A673 (cell line): ENCODE measurements around the gene NLGN1. TPM values are rescaled to one million over a fixed set of nuclear protein-coding genes. Genes with fewer than 3 reads are reported as not detected.

Source experiments
- BruUV-seq: library from RNA; stranded (reverse); fragments of 400-500 nt; replicated peaks from 2 replicates; lab custom pipeline; 2021; lab: Mats Ljungman, UMichigan
- CTCF ChIA-PET: fragments of 300-600 bp; sonication (Branson Sonifier 250); formaldehyde crosslinking; loops from one replicate; lab custom pipeline; 2022; ENCODE audit warnings: antibody characterized with exemption; lab: Charles Lee
- POLR2A ChIA-PET: fragments of 300-600 bp; sonication (Branson Sonifier 250); formaldehyde crosslinking; loops from one replicate; lab custom pipeline; 2022; ENCODE audit warnings: antibody characterized with exemption; ENCODE audit not compliant: low non-redundant PET; lab: Charles Lee
- DNase-seq: peaks from one replicate; pipeline ENCODE4 v3.0.0-alpha.2; 2015; ENCODE audit warnings: low spot score
- H3K27ac ChIP-seq: fragments of 200-600 bp; sonication (generic); 2 replicates; pipeline ENCODE4 v1.5.1; 2016; ENCODE audit warnings: mixed run types, low read depth, mild to moderate bottlenecking, mixed read lengths, antibody characterized with exemption, low read length; ENCODE audit not compliant: poor library complexity, severe bottlenecking
- H3K27me3 ChIP-seq: fragments of 200-600 bp; sonication (generic); replicated peaks from 2 replicates; pipeline ENCODE4 v1.6.1; 2017; ENCODE audit warnings: mixed run types, low read depth, mild to moderate bottlenecking, mixed read lengths, antibody characterized with exemption, low read length; ENCODE audit not compliant: insufficient read depth, poor library complexity
- H3K36me3 ChIP-seq: fragments of 200-600 bp; sonication (generic); 2 replicates; pipeline ENCODE4 v1.6.1; 2016; ENCODE audit warnings: mixed run types, mild to moderate bottlenecking, mixed read lengths, antibody characterized with exemption, low read length; ENCODE audit not compliant: insufficient read depth, poor library complexity, severe bottlenecking
- H3K4me1 ChIP-seq: fragments of 200-600 bp; sonication (generic); 2 replicates; pipeline ENCODE4 v1.6.1; 2017; ENCODE audit warnings: mixed run types, mild to moderate bottlenecking, mixed read lengths, antibody characterized with exemption, low read length; ENCODE audit not compliant: insufficient read depth, poor library complexity, severe bottlenecking
- H3K4me3 ChIP-seq: fragments of 200-600 bp; sonication (generic); 2 replicates; pipeline ENCODE4 v1.5.1; 2016; ENCODE audit warnings: low read depth, mixed run types, mild to moderate bottlenecking, mixed read lengths, low read length; ENCODE audit not compliant: poor library complexity, severe bottlenecking
- H3K9me3 ChIP-seq: fragments of 200-600 bp; sonication (generic); 2 replicates; pipeline ENCODE4 v1.6.1; 2016; ENCODE audit warnings: mixed run types, low read depth, mild to moderate bottlenecking, mixed read lengths, antibody characterized with exemption, low read length; ENCODE audit not compliant: poor library complexity, severe bottlenecking
- EZH2 ChIP-seq: fragments of 200-600 bp; sonication (generic); IDR thresholded peaks from 2 replicates; pipeline ENCODE4 v1.6.1; 2017; ENCODE audit warnings: borderline replicate concordance, low read depth, mild to moderate bottlenecking, mixed read lengths, antibody characterized with exemption, low read length; ENCODE audit not compliant: poor library complexity, severe bottlenecking
- intact Hi-C: fragments of 100-400 bp; cut with micrococcal nuclease; formaldehyde crosslinking; loops from one replicate; pipeline ENCODE4 v1.10.0; 2022; ENCODE audit not compliant: unreplicated experiment
- total RNA-seq: library from RNA; stranded (reverse); gene quantifications from 2 replicates; pipeline ENCODE4 v1.2.3, GENCODE V29; 2021
- TF ChIP-seq, protein P1 (sequence below): fragments of 300-800, 200-600 bp; sonication (generic); conservative IDR thresholded peaks from 2 replicates; pipeline ENCODE4 v1.5.1; 2017; ENCODE audit warnings: low read depth, mild to moderate bottlenecking, antibody characterized with exemption, low read length, moderate library complexity, mixed read lengths

NLGN1 gene
- total RNA-seq, 1 experiment from 2014 or later, result 0.39 TPM

DNA sequence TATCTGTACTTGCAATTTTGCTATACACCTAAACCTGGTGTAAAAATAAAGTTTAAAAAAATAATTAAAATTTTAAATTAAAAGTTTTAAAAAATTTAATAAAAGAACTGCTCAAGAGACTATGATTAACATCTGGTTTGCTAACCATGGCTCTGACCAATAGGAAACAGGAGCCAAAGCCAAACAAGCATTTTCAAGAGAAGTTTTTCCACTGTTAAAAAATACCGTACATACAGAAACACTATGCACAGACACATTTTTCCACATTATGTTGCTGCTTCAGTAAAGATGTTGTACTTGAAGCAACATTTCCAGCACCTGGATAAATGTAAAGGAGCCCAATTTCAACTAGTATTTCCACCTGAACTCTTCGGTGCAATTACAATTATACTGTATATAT, 917.7 kb downstream of the NLGN1 start:
- Histone ChIP-seq H3K36me3 (no peaks in the 10 kb centered on the region), H3K27ac (no peak overlapping the region), H3K27me3 (no peaks in the 10 kb centered on the region), H3K4me3 (no peak overlapping the region), H3K4me1 (no peaks in the 10 kb centered on the region), H3K9me3 (no peaks in the 10 kb centered on the region)
- CTCF ChIA-PET, result no interaction called here
- intact Hi-C loops, result no loop called here
- DNase-seq, result no peak
- BruUV-seq, result no TSS peak
- TF ChIP-seq, protein P1, sequence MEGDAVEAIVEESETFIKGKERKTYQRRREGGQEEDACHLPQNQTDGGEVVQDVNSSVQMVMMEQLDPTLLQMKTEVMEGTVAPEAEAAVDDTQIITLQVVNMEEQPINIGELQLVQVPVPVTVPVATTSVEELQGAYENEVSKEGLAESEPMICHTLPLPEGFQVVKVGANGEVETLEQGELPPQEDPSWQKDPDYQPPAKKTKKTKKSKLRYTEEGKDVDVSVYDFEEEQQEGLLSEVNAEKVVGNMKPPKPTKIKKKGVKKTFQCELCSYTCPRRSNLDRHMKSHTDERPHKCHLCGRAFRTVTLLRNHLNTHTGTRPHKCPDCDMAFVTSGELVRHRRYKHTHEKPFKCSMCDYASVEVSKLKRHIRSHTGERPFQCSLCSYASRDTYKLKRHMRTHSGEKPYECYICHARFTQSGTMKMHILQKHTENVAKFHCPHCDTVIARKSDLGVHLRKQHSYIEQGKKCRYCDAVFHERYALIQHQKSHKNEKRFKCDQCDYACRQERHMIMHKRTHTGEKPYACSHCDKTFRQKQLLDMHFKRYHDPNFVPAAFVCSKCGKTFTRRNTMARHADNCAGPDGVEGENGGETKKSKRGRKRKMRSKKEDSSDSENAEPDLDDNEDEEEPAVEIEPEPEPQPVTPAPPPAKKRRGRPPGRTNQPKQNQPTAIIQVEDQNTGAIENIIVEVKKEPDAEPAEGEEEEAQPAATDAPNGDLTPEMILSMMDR, result no peak
- TF ChIP-seq EZH2, result no peak
- POLR2A ChIA-PET, result no interaction called here

DNA sequence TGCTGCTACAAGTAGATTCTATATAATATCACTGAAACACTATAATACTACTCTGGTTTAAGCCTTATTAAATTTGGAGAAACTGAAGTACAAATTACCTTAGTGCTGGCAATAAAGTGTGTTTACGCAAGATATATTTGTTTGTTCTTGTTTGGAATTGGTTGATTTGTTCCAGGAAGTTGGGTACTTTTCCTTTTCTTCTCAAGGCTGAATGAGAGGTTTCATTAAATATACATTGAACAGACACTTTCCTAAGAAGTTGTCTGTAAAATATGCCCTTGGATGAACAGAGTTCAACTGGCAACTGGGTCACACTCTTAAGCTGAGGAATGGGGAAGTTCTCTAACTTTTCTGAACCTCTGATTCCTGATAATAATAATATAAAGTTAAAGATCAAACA, 919.5 kb downstream of the NLGN1 start:
- Histone ChIP-seq H3K27me3 (no peaks in the 10 kb centered on the region), H3K36me3 (no peaks in the 10 kb centered on the region), H3K27ac (no peak overlapping the region), H3K4me1 (no peaks in the 10 kb centered on the region), H3K4me3 (no peak overlapping the region), H3K9me3 (no peaks in the 10 kb centered on the region)
- POLR2A ChIA-PET, result no interaction called here
- TF ChIP-seq, protein P1, result no peak
- TF ChIP-seq EZH2, result no peak
- CTCF ChIA-PET, result no interaction called here
- DNase-seq, result no peak
- BruUV-seq, result no TSS peak
- intact Hi-C loops, result no loop called here

- CTCF ChIA-PET, result no interaction called here
- Histone ChIP-seq H3K27ac (no peak overlapping the region), H3K36me3 (no peaks in the 10 kb centered on the region), H3K27me3 (no peaks in the 10 kb centered on the region), H3K4me3 (no peak overlapping the region), H3K4me1 (no peaks in the 10 kb centered on the region), H3K9me3 (no peaks in the 10 kb centered on the region)
- intact Hi-C loops, result no loop called here
- TF ChIP-seq EZH2, result no peak
- TF ChIP-seq, protein P1, result no peak
- no peak for DNase-seq
- BruUV-seq, result no TSS peak
- POLR2A ChIA-PET, result no interaction called here
These were observed 920.6 kb downstream of the NLGN1 start for GRCh38 chr3:174318181-174318580.
